H9 (cell line): ENCODE measurements around the gene TERT. TPM values are rescaled to one million over a fixed set of nuclear protein-coding genes. Genes with fewer than 3 reads are reported as not detected.
A peak's percentile ranks its signal among the peaks of the same experiment; 100 is the strongest.

Experiments used
- DNase-seq: peaks from one replicate; pipeline ENCODE4 v3.0.0-alpha.2; 2017
- H2AFZ ChIP-seq: one replicate; pipeline ENCODE4 v1.6.1; 2013; ENCODE audit warnings: mild to moderate bottlenecking, low read length, control low read depth, moderate library complexity
- H2AK5ac ChIP-seq: 2 replicates; pipeline ENCODE4 v1.6.1; 2013; ENCODE audit warnings: low read length, control low read depth, mixed read lengths; ENCODE audit not compliant: insufficient read length
- H2BK120ac ChIP-seq: one replicate; pipeline ENCODE4 v1.6.1; 2013; ENCODE audit warnings: low read depth, mild to moderate bottlenecking, low read length, control low read depth, inconsistent platforms; ENCODE audit not compliant: poor library complexity, severe bottlenecking
- H2BK12ac ChIP-seq: 2 replicates; pipeline ENCODE4 v1.6.1; 2013; ENCODE audit warnings: low read length, control low read depth, mixed read lengths, low read depth; ENCODE audit not compliant: insufficient read length
- H2BK15ac ChIP-seq: 2 replicates; pipeline ENCODE4 v1.6.1; 2013; ENCODE audit warnings: low read depth, low read length, control low read depth
- H2BK20ac ChIP-seq: one replicate; pipeline ENCODE4 v1.6.1; 2013; ENCODE audit warnings: low read depth, mild to moderate bottlenecking, low read length, control low read depth, inconsistent platforms; ENCODE audit not compliant: poor library complexity, severe bottlenecking
- H2BK5ac ChIP-seq: 2 replicates; pipeline ENCODE4 v1.6.1; 2013; ENCODE audit warnings: low read length, control low read depth, mixed read lengths; ENCODE audit not compliant: insufficient read length
- H3K14ac ChIP-seq: 2 replicates; pipeline ENCODE4 v1.6.1; 2013; ENCODE audit warnings: low read length, control low read depth; ENCODE audit not compliant: insufficient read depth
- H3K18ac ChIP-seq: 2 replicates; pipeline ENCODE4 v1.6.1; 2013; ENCODE audit warnings: low read depth, mild to moderate bottlenecking, mixed read lengths, low read length, control low read depth; ENCODE audit not compliant: insufficient read length
- H3K23ac ChIP-seq: 2 replicates; pipeline ENCODE4 v1.6.1; 2013; ENCODE audit warnings: low read length, control low read depth, mixed read lengths, low read depth; ENCODE audit not compliant: insufficient read length
- H3K23me2 ChIP-seq: 2 replicates; pipeline ENCODE4 v1.6.1; 2013; ENCODE audit warnings: low read depth, mild to moderate bottlenecking, mixed read lengths, low read length, control low read depth; ENCODE audit not compliant: insufficient read length, poor library complexity, severe bottlenecking
- H3K27ac ChIP-seq: 2 replicates; pipeline ENCODE4 v1.5.1; 2013; ENCODE audit warnings: low read length, control low read depth, mixed read lengths, low read depth; ENCODE audit not compliant: insufficient read length
- H3K27me3 ChIP-seq: 2 replicates; pipeline ENCODE4 v1.6.1; 2013; ENCODE audit warnings: low read length, control low read depth, inconsistent platforms; ENCODE audit not compliant: insufficient read depth
- H3K4ac ChIP-seq: 2 replicates; pipeline ENCODE4 v1.6.1; 2013; ENCODE audit warnings: low read depth, mild to moderate bottlenecking, control low read depth, inconsistent platforms, low read length, moderate library complexity
- H3K4me1 ChIP-seq: 2 replicates; pipeline ENCODE4 v1.6.1; 2013; ENCODE audit warnings: low read length, control low read depth, inconsistent platforms; ENCODE audit not compliant: insufficient read depth
- H3K4me2 ChIP-seq: 2 replicates; pipeline ENCODE4 v1.6.1; 2013; ENCODE audit warnings: low read length, control low read depth, mixed read lengths; ENCODE audit not compliant: insufficient read length, insufficient read depth
- H3K56ac ChIP-seq: 2 replicates; pipeline ENCODE4 v1.6.1; 2013; ENCODE audit warnings: low read depth, mild to moderate bottlenecking, mixed read lengths, low read length, control low read depth; ENCODE audit not compliant: insufficient read length
- H3K79me1 ChIP-seq: 2 replicates; pipeline ENCODE4 v1.6.1; 2013; ENCODE audit warnings: low read depth, mild to moderate bottlenecking, moderate library complexity, low read length, control low read depth, inconsistent platforms; ENCODE audit not compliant: insufficient read depth, poor library complexity, severe bottlenecking
- H3K79me2 ChIP-seq: 2 replicates; pipeline ENCODE4 v1.6.1; 2013; ENCODE audit warnings: low read length, control low read depth, inconsistent platforms; ENCODE audit not compliant: insufficient read depth
- H3K9ac ChIP-seq: 2 replicates; pipeline ENCODE4 v1.6.1; 2013; ENCODE audit warnings: low read length, control low read depth, mixed read lengths; ENCODE audit not compliant: insufficient read length; ENCODE audit errors: extremely low read depth
- H3K9me3 ChIP-seq: one replicate; pipeline ENCODE4 v1.6.1; 2013; ENCODE audit warnings: low read depth, low read length, inconsistent platforms; ENCODE audit not compliant: control insufficient read depth
- H3T11ph ChIP-seq: one replicate; pipeline ENCODE4 v1.6.1; 2013; ENCODE audit warnings: mild to moderate bottlenecking, low read length, control low read depth, inconsistent platforms
- H4K20me1 ChIP-seq: one replicate; pipeline ENCODE4 v1.6.1; 2013; ENCODE audit not compliant: control insufficient read depth, insufficient read length, insufficient read depth
- H4K5ac ChIP-seq: 2 replicates; pipeline ENCODE4 v1.6.1; 2013; ENCODE audit warnings: low read depth, mild to moderate bottlenecking, mixed read lengths, low read length, control low read depth; ENCODE audit not compliant: insufficient read length
- H4K8ac ChIP-seq: replicated peaks from 2 replicates; pipeline ENCODE4 v1.6.1; 2013; ENCODE audit warnings: low read length, control low read depth, mixed read lengths, low read depth; ENCODE audit not compliant: insufficient read length
- H4K91ac ChIP-seq: 2 replicates; pipeline ENCODE4 v1.6.1; 2013; ENCODE audit warnings: low read depth, mild to moderate bottlenecking, moderate library complexity, mixed read lengths, low read length, control low read depth; ENCODE audit not compliant: insufficient read length
- H3K27ac Mint-ChIP-seq, 3 experiments: 2 replicates in 2 of 3; 3 replicates in 1 of 3; pipeline ENCODE4 v1.8.0; 2020 to 2021; ENCODE audit warnings: mixed read lengths in 3 of 3, mild to moderate bottlenecking in 1 of 3, moderate library complexity in 1 of 3
- H3K27me3 Mint-ChIP-seq: 2 replicates; pipeline ENCODE4 v1.8.0; 2021; ENCODE audit warnings: low read depth, mild to moderate bottlenecking, moderate library complexity, mixed read lengths
- H3K36me3 Mint-ChIP-seq, 3 experiments: 2 replicates in 2 of 3; 3 replicates in 1 of 3; pipeline ENCODE4 v1.8.0; 2020 to 2021; ENCODE audit warnings: low read depth in 3 of 3, mixed read lengths in 3 of 3; ENCODE audit not compliant: insufficient read depth in 1 of 3
- H3K4me1 Mint-ChIP-seq, 2 experiments: 2 replicates each; pipeline ENCODE4 v1.8.0; 2020; ENCODE audit warnings: mixed read lengths in 2 of 2
- H3K4me3 Mint-ChIP-seq, 2 experiments: 2 replicates in 1 of 2; 3 replicates in 1 of 2; pipeline ENCODE4 v1.8.0; 2020 to 2021; ENCODE audit warnings: mild to moderate bottlenecking in 2 of 2, mixed read lengths in 2 of 2, moderate library complexity in 1 of 2
- H3K9me3 Mint-ChIP-seq, 2 experiments: 2 replicates in 1 of 2; 3 replicates in 1 of 2; pipeline ENCODE4 v1.8.0; 2020; ENCODE audit warnings: mild to moderate bottlenecking in 2 of 2, mixed read lengths in 2 of 2, moderate library complexity in 1 of 2
- CTCF ChIP-seq: fragments of 200-600 bp; sonication (generic); conservative IDR thresholded peaks from 3 replicates; pipeline ENCODE4 v1.8.0; 2021; ENCODE audit warnings: antibody characterized with exemption, mild to moderate bottlenecking
- WGBS: extraction: QIAGEN DNeasy Blood & Tissue Kit; methylation state at CpG from one replicate; pipeline ENCODE4 v1.1.7; 2013; ENCODE audit warnings: missing lambda C conversion rate, low lambda C conversion rate, mixed read lengths; ENCODE audit not compliant: insufficient read length; ENCODE audit errors: extremely low coverage; 5-methylcytosine and 5-hydroxymethylcytosine counted together
- total RNA-seq: library from RNA; stranded (reverse); gene quantifications from 2 replicates; pipeline ENCODE4 v1.2.1, GENCODE V29; 2021

The TERT gene
- total RNA-seq, 1 experiment from 2014 or later: 15.5 TPM

- no CpG with 5 or more reads among the region's 24 CpGs for WGBS
- Histone ChIP-seq H3K4ac (no peak overlapping the region), H2BK12ac (no peak overlapping the region), H3K18ac (no peak overlapping the region), H2AFZ (no peak overlapping the region), H3K9me3 (no peaks in the 10 kb centered on the region), H3K9ac (no peak overlapping the region), H4K20me1 (no peaks in the 10 kb centered on the region), H3K4me2 (no peak overlapping the region), H4K8ac (no peak overlapping the region), H3K27me3 (no peaks in the 10 kb centered on the region), H3K27ac (no peak overlapping the region), H2AK5ac (no peak overlapping the region), H3T11ph (no peak overlapping the region), H4K91ac (no peak overlapping the region), H3K56ac (no peak overlapping the region), H3K4me1 (no peaks in the 10 kb centered on the region), H3K14ac (no peak overlapping the region), H4K5ac (no peak overlapping the region), H2BK5ac (no peak overlapping the region), H3K79me2 (no peaks in the 10 kb centered on the region), H3K23ac (no peak overlapping the region), H3K79me1 (no peaks in the 10 kb centered on the region), H2BK15ac (no peak overlapping the region), H3K23me2 (no peaks in the 10 kb centered on the region), H2BK120ac (no peak overlapping the region), H2BK20ac (no peak overlapping the region)
- Mint-ChIP-seq H3K27ac (no peak overlapping the region), H3K4me1 (0 out of 4 replicates have a peak, but pooled peaks cover 0 to under 1% of the 10 kb centered on the region in 2 experiments), H3K4me3 (no peak overlapping the region), H3K36me3 (peaks cover 39 to 82% (median 63%) of the 10 kb centered on the region in 3 experiments; a peak in 6 of 7 replicates), H3K9me3 (no peaks in the 10 kb centered on the region; a peak in 1 of 5 replicates), H3K27me3 (no peaks in the 10 kb centered on the region)
- peak; percentile 12 for DNase-seq
- no peak for TF ChIP-seq CTCF
Observed at GRCh38 chr5:1322955-1323802, 28.3 kb upstream of the TERT start.
